Activated naive CD8-positive, alpha-beta T cell treated with anti-CD3 and anti-CD28 coated beads, Interleukin-2, amount 10 ng/mL, durations not matched to agents 7 days and 5 days (primary cell): ENCODE measurements around the gene IGF2BP2. TPM values are rescaled to one million over a fixed set of nuclear protein-coding genes. Genes with fewer than 3 reads are reported as not detected.
"Not testable (repeated sequence)": the region's sequence is repeated elsewhere in the genome, so short reads cannot be mapped to it uniquely, and the experiment has no call there.

Experiments used
- ATAC-seq: fragments of 150-1000 bp; cut with Tn5 transposase; one replicate; pipeline ENCODE4 v1.10.0; 2021; ENCODE audit warnings: low read depth, moderate library complexity
- POLR2A ChIA-PET: fragments of 350-600 bp; sonication (Branson Sonifier 250); formaldehyde crosslinking; loops from one replicate; lab custom pipeline; 2021; ENCODE audit warnings: antibody characterized with exemption; lab: Charles Lee
- DNase-seq: peaks from one replicate; pipeline ENCODE4 v3.0.0; 2021
- H3K27ac Mint-ChIP-seq: one replicate; pipeline ENCODE4 v1.8.0; 2022; ENCODE audit warnings: mild to moderate bottlenecking, mixed read lengths
- H3K27me3 Mint-ChIP-seq: one replicate; pipeline ENCODE4 v1.8.0; 2022; ENCODE audit warnings: mild to moderate bottlenecking, moderate library complexity, mixed read lengths
- H3K36me3 Mint-ChIP-seq: one replicate; pipeline ENCODE4 v1.8.0; 2021; ENCODE audit warnings: mild to moderate bottlenecking, mixed read lengths
- H3K4me1 Mint-ChIP-seq: one replicate; pipeline ENCODE4 v1.8.0; 2021; ENCODE audit warnings: mixed read lengths
- H3K4me3 Mint-ChIP-seq: one replicate; pipeline ENCODE4 v1.8.0; 2022; ENCODE audit warnings: mild to moderate bottlenecking, moderate library complexity, mixed read lengths
- H3K9me3 Mint-ChIP-seq: one replicate; pipeline ENCODE4 v1.8.0; 2021; ENCODE audit warnings: mixed read lengths
- total RNA-seq, 2 experiments: library from RNA; stranded (reverse); gene quantifications; one replicate each; pipeline ENCODE4 v1.2.3, GENCODE V29; 2021

The IGF2BP2 gene
- total RNA-seq, 2 experiments from 2014 or later, result 0.11 to 1.2 TPM

DNA sequence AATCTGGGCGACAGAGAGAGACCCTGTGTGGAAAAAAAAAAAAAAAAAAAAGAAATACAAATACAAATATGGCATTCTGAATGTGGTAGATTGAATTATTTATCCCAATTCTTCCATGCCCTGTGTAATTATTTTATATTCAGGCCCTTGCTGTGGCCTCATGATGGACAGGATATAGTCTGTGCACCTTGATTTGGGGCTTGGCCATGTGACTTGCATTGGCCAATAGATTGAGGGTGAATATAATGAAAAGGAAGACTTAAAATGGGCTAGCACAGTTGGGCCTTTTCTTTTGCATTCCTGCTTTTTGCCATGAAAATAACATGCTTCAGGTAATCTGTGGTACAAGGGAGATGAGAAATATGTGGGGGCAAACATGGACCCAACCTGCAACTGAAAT lies 27.1 kb upstream of the IGF2BP2 start:
- Mint-ChIP-seq H3K9me3 (peaks cover 2% of the 10 kb centered on the region), H3K36me3 (no peaks in the 10 kb centered on the region), H3K27me3 (peaks cover 15% of the 10 kb centered on the region), H3K4me1 (no peaks in the 10 kb centered on the region), H3K4me3 (no peak overlapping the region), H3K27ac (no peak overlapping the region)
- POLR2A ChIA-PET, result no interaction called here
- ATAC-seq, result no peak
- DNase-seq, result no peak

DNA sequence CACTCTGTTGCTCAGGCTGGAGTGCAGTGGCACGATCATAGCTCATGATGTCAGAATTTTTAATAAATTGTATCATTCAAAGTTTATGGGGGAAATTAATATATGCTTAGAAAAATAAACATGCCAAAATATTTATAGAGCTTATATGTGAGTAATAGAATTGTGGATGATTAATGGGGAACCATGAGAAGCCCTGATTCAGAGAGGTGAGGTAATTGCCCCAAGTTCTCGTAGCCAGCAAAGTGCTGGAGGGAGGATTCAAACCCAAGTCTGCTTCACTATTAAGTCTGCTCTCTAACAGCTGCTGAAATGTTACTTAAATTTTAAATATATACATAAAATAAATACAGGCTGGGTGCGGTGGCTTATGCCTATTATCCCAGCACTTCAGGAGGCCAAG lies 26.2 kb upstream of the IGF2BP2 start:
- DNase-seq (no peak), ATAC-seq (no peak)
- Mint-ChIP-seq H3K9me3 (no peaks in the 10 kb centered on the region), H3K27me3 (peaks cover 15% of the 10 kb centered on the region), H3K36me3 (no peaks in the 10 kb centered on the region), H3K27ac (no peak overlapping the region), H3K4me1 (no peaks in the 10 kb centered on the region), H3K4me3 (no peak overlapping the region)
- POLR2A ChIA-PET, result no interaction called here

DNA sequence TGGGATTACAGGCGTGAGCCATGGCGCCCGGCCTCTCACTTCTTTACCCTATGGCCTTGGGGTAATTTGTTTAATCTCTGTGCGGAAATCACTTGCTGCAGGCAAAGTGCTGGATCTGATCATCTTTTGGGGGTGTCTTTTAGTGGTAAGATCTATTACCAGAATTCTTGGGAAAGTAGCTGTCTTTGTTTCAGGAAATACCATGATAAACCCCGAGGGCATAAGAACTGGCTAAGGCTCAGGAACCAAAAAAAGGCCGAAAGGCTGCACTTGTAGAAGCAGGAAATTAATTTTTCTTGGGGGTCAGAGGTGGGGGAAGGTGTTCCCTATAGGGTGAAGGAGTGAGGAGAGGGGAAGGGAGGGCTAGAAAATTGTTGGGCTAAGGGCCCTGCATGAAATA lies 22.7 kb upstream of the IGF2BP2 start:
- Mint-ChIP-seq H3K27me3 (peaks cover 18% of the 10 kb centered on the region), H3K9me3 (no peaks in the 10 kb centered on the region), H3K4me1 (no peaks in the 10 kb centered on the region), H3K4me3 (no peak overlapping the region), H3K36me3 (no peaks in the 10 kb centered on the region), H3K27ac (no peak overlapping the region)
- no peak for ATAC-seq
- POLR2A ChIA-PET, result no interaction called here
- DNase-seq, result no peak

DNA sequence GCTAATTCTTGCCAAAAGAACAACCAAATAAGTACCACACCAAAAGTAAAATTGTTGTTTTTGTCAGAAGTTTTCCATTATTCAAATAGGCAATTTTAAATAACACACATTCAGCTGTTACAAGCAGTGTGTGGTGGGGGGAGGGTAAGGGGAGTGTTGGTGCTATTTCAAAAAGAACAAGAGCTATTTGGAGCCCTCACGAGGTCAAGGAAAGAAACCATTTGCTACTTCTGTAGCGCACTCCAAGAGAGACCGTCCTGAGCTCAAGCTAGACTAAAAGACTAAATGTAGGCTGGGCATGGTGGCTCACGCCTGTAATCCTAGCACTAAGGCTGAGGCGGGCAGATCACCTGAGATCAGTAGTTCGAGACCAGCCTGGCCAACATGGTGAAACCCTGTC lies 21.2 kb upstream of the IGF2BP2 start:
- POLR2A ChIA-PET, result no interaction called here
- DNase-seq (no peak), ATAC-seq (no peak)
- Mint-ChIP-seq H3K27me3 (peaks cover 22% of the 10 kb centered on the region), H3K36me3 (no peaks in the 10 kb centered on the region), H3K27ac (no peak overlapping the region), H3K4me3 (no peak overlapping the region), H3K9me3 (no peaks in the 10 kb centered on the region), H3K4me1 (no peaks in the 10 kb centered on the region)

DNA sequence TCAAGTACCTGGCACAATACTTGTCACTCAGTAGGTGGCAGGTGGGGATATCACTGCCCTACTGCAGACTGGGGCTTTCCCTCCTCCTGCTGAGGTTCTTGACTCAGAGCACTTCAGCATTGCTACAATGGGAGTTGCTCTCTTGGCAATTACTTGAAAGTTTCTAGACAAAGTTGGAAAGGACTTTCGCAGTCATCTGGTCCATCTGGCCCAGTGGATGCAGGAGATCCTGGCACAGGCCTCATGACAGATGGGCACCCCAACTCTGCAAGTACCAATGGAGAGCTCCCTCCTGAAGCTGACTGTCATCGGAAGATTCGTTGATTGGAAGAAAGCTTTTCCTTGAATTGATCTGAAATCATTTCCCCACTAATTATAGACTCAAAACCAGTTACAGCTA lies 19.2 kb upstream of the IGF2BP2 start:
- no peak for ATAC-seq
- Mint-ChIP-seq H3K27me3 (peaks cover 23% of the 10 kb centered on the region), H3K36me3 (no peaks in the 10 kb centered on the region), H3K27ac (no peak overlapping the region), H3K4me1 (no peaks in the 10 kb centered on the region), H3K4me3 (no peak overlapping the region), H3K9me3 (no peaks in the 10 kb centered on the region)
- DNase-seq, result no peak
- POLR2A ChIA-PET, result no interaction called here

DNA sequence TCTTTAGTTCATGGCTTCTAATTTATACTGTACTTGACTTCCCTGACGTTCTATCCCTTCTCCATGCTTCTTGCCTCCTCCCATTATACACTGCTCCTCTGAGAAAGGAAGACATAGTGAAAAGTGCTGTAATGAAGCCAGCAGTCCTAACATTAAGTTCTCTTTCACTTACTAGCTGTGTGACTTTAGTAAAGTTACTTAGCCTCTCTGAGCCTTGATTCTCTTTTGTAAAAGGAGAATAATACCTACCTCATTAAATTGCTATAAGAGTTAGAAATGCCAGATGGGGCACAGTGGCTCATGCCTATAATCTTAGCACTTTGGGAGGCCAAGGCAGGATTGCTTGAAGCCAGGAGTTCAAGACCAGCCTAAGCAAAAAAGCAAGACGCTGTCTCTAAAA lies 18.8 kb upstream of the IGF2BP2 start:
- no peak for ATAC-seq
- Mint-ChIP-seq H3K4me3 (no peak overlapping the region), H3K4me1 (no peaks in the 10 kb centered on the region), H3K27me3 (peaks cover 23% of the 10 kb centered on the region), H3K36me3 (no peaks in the 10 kb centered on the region), H3K9me3 (no peaks in the 10 kb centered on the region), H3K27ac (no peak overlapping the region)
- POLR2A ChIA-PET, result no interaction called here
- no peak for DNase-seq

DNA sequence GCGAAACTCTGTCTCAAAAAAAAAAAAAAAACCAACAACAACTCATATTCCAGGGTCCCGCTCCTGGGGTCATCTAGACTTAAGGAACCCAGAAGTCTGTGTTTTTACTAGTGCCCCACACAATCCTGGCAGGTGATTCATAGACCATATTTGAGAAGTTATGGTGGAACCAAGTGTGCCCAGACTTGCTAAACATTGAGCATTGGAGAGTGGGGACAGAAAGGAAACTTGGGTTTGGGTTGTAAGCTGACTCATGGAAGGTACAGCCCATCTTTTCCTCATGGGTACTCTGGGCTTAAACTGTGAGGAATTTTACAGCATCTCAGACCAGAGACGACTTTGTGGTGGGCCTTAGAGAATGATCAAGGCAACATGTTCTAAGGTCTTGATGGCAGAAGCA lies 18.3 kb upstream of the IGF2BP2 start:
- Mint-ChIP-seq H3K4me3 (no peak overlapping the region), H3K9me3 (no peaks in the 10 kb centered on the region), H3K4me1 (no peaks in the 10 kb centered on the region), H3K27me3 (peaks cover 23% of the 10 kb centered on the region), H3K36me3 (no peaks in the 10 kb centered on the region), H3K27ac (no peak overlapping the region)
- ATAC-seq, result no peak
- POLR2A ChIA-PET, result no interaction called here
- DNase-seq, result no peak

DNA sequence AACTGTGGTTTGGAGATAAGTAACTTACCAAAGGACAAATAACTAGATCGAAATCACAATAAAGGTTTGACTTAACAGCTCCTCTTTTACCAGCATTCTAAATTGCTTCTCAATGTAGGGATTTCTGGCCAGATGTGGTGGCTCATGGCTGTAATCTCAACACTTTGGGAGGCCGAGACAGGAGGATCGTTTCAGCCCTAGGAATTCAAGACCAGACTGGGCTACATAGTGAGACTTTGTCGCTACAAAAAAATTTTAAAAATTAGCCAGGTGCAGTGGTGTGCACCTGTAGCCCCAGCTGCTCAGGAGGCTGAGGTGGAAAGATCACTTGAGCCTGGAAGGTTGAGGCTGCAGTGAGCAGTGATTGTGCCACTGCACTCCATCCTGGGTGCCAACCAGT lies 17.4 kb upstream of the IGF2BP2 start:
- Mint-ChIP-seq H3K4me3 (no peak overlapping the region), H3K27me3 (peaks cover 24% of the 10 kb centered on the region)
- POLR2A ChIA-PET, result no interaction called here

DNA sequence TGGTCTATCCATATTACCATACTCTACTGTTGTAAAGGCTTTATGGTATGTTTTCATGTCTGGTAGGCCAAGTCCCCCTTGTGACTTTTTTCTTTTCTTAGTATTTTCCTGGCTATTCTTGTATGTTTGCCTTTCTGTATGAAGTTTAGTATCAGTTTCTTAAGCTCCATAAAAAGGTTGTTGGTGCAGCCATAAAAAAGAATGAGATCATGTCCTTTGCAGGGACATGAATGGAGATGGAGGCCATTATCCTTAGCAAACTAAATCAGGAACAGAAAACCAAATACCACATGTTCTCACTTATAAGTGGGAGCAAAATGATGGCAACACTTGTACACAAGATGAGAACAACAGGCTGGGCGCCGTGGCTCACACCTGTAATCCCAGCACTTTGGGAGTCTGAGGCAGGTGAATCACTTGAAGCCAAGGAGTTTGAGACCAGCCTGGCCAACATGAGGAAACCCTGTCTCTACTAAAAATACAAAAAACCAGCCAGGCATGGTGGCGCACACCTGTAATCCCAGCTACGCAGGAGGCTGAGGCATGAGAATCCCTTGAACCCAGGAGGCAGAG lies 13.7 kb upstream of the IGF2BP2 start:
- H3K4me1 Mint-ChIP-seq, H3K27ac Mint-ChIP-seq, POLR2A ChIA-PET, DNase-seq, ATAC-seq, H3K36me3 Mint-ChIP-seq, H3K4me3 Mint-ChIP-seq, H3K9me3 Mint-ChIP-seq: not testable (repeated sequence)
- H3K27me3 Mint-ChIP-seq, result peaks cover 18% of the 10 kb centered on the region

More for the DNA sequence above, 17.4 kb upstream of the IGF2BP2 start:
- DNase-seq, result no peak
- Mint-ChIP-seq H3K36me3 (no peaks in the 10 kb centered on the region), H3K4me1 (no peaks in the 10 kb centered on the region), H3K9me3 (no peaks in the 10 kb centered on the region), H3K27ac (no peak overlapping the region)
- no peak for ATAC-seq

DNA sequence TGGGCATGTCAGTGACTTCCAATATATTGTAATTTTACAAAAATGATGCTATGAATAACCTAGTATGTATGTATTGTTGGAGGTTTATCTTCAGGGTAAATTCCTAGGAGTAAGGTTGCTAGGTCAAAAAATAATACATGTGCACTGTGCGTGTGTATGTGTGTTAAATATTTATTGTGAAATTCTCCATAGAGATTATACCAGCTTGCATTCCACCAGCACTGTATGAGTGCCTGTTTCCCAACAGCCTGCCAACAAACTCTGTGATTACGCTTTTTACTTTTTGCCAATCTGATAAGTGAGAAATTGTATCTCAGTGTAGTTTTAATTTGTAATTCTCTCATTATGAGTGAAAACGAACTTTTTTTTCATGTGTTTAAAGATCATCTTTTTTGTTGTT lies 12.6 kb upstream of the IGF2BP2 start:
- no peak for DNase-seq
- H3K36me3 Mint-ChIP-seq, result no peaks in the 10 kb centered on the region
- H3K4me3 Mint-ChIP-seq, result no peak overlapping the region
- H3K9me3 Mint-ChIP-seq, result no peaks in the 10 kb centered on the region
- H3K27me3 Mint-ChIP-seq, result peaks cover 18% of the 10 kb centered on the region
- H3K4me1 Mint-ChIP-seq, result no peaks in the 10 kb centered on the region
- ATAC-seq, result no peak
- POLR2A ChIA-PET, result no interaction called here
- no peak overlapping the region for H3K27ac Mint-ChIP-seq

DNA sequence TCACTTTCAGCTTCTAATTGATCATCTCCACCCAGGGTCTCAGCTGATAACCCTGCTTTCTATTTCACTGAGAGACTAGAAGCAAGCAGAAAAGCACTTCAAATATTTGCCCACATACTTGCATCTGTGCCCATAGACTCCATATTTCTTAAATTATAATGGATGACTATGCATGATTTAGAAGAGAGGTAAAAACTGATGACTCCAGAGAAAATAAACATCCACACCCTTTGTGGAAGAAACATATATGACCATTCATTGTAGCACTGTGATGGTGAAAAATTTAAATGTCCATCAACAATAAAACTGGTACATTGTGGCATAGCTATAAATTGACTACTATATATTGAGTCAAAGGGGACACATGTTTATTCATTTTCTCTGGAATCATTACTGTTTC lies 7.1 kb upstream of the IGF2BP2 start:
- ATAC-seq, result no peak
- H3K9me3 Mint-ChIP-seq, result peaks cover 2% of the 10 kb centered on the region

DNA sequence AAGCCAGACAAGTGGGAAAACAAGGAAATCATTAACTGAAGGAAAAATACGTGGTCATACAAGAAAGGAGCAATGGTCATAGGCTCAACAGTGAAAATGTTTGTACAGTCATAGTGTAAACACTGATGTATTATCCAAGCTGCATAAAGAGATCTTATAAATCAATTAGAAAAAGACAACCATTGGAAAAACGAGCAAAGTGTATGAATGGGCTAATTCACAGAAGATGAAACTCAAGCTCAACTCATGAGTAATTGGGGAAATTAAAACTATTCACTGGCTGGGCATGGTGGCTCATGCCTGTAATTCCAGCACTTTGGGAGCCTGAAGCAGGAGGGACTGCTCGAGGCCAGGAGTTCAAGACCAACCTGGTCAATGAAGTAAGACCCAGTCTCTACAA lies 6.4 kb upstream of the IGF2BP2 start:
- Mint-ChIP-seq H3K36me3 (no peaks in the 10 kb centered on the region), H3K9me3 (peaks cover 2% of the 10 kb centered on the region), H3K4me1 (peaks cover 4% of the 10 kb centered on the region), H3K4me3 (no peak overlapping the region), H3K27me3 (peaks cover 43% of the 10 kb centered on the region), H3K27ac (no peak overlapping the region)
- no peak for DNase-seq
- ATAC-seq, result no peak
- POLR2A ChIA-PET, result no interaction called here

More for the DNA sequence above, 7.1 kb upstream of the IGF2BP2 start:
- Mint-ChIP-seq H3K4me1 (no peaks in the 10 kb centered on the region), H3K4me3 (no peak overlapping the region), H3K27me3 (peaks cover 38% of the 10 kb centered on the region), H3K27ac (no peak overlapping the region), H3K36me3 (no peaks in the 10 kb centered on the region)
- POLR2A ChIA-PET, result no interaction called here
- no peak for DNase-seq

DNA sequence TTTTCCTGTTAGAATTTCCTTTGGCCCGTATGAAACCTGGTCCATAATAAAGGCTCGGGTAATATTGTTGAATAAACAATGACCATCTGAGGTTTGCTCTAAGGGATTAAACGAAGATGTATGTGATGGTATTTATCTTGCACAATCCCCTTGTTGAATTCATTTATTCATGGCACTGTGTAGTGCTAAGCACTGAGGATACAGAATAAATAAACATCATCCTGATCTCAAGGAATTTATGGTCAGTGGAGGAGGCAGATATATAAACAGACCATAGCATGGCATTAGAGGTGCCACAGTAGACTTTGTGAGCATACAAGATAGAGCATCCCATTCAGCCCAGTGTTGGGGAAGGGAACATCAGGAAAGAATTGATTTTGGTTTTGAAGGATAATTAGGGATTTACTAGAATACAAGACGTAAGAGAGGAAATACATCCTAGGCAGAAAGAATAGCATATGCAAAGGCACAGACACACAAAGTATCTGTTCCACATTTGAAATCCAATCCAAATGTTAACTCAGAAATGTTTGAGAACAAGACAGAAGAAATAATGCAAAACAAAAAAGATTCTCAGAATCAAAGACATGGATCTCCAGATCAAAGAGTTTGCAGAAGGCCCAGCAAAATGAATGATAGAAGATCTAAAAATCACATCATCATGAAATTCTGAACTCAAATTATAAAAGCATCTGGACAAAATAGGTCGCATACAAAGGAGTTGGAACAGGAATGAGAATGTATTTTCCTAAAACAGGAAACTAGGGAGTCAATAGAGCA lies 5.4 kb upstream of the IGF2BP2 start:
- DNase-seq (no peak), ATAC-seq (no peak)
- Mint-ChIP-seq H3K27ac (no peak overlapping the region), H3K27me3 (peaks cover 47% of the 10 kb centered on the region), H3K9me3 (peaks cover 2% of the 10 kb centered on the region), H3K4me1 (peaks cover 5% of the 10 kb centered on the region), H3K4me3 (no peak overlapping the region), H3K36me3 (no peaks in the 10 kb centered on the region)
- POLR2A ChIA-PET, result no interaction called here

DNA sequence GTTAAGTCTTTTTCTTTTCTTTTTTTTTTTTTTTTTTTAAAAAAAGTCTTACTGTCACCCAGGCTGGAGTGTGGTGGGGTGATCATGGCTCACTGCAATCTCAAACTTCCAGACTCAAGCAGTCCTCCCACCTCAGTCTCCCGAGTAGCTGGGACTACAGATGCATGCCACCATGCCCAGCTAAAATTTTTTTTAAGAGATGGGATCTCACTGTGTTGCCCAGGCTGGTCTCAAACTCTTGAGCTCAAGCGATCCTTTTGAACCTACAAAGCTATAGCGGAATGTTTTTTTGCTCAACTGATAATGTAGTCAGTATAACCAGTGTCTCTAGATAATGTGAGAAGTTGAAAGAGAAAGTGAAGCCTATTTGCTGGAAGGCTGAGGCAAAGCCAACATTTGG lies 3.9 kb upstream of the IGF2BP2 start:
- peaks cover 9% of the 10 kb centered on the region for H3K4me1 Mint-ChIP-seq
- H3K9me3 Mint-ChIP-seq, result peaks cover 2% of the 10 kb centered on the region
- no peak for DNase-seq
- ATAC-seq, result no peak
- H3K36me3 Mint-ChIP-seq, result no peaks in the 10 kb centered on the region
- POLR2A ChIA-PET, result no interaction called here
- H3K27ac Mint-ChIP-seq, result no peak overlapping the region
- no peak overlapping the region for H3K4me3 Mint-ChIP-seq
- H3K27me3 Mint-ChIP-seq, result peaks cover 51% of the 10 kb centered on the region
